ENCODE measurements around the gene TMEM167B. TPM values are rescaled to one million over a fixed set of nuclear protein-coding genes. Genes with fewer than 3 reads are reported as not detected.

The TMEM167B gene
- polyA plus RNA-seq, 1 donor (not counting 4 experiments of a cell fraction or from before 2014, with no cell fraction given), result 15.7 TPM

GRCh38 chr1:109109906-109110305 lies 19.3 kb downstream of the TMEM167B start:
- Histone ChIP-seq H2AFZ (ENCODE audit: control insufficient read depth, low read length) (no peak overlapping the region), H3K36me3 (ENCODE audit: control insufficient read depth in 2 of 2, extremely low read depth in 1 of 2, insufficient read depth in 2 of 2, low read length in 2 of 2) (no peaks in the 10 kb centered on the region), H3K9me1 (ENCODE audit: control insufficient read depth, extremely low read depth, insufficient read depth, low read length) (no peaks in the 10 kb centered on the region), H3K27ac (ENCODE audit: control insufficient read depth, insufficient read depth, low read length) (no peak overlapping the region), H3K4me1 (ENCODE audit: control insufficient read depth, extremely low read depth, insufficient read depth, low read length) (peaks cover 9% of the 10 kb centered on the region), H4K20me1 (ENCODE audit: control insufficient read depth, extremely low read depth, insufficient read depth, low read length) (no peaks in the 10 kb centered on the region), H3K9me3 (ENCODE audit: control insufficient read depth, low read depth, low read length) (no peaks in the 10 kb centered on the region), H3K79me2 (ENCODE audit: control insufficient read depth, insufficient read depth, low read length) (no peaks in the 10 kb centered on the region), H3K4me2 (ENCODE audit: control insufficient read depth, extremely low read depth, insufficient read depth, low read depth, low read length) (no peak overlapping the region), H3K4me3 (ENCODE audit: control insufficient read depth in 2 of 3, extremely low read depth in 1 of 3, insufficient read depth in 2 of 3, low read depth in 1 of 3, low read length in 3 of 3) (no peak overlapping the region), H3K27me3 (ENCODE audit: control insufficient read depth, extremely low read depth, insufficient read depth, low read length) (peaks cover 24% of the 10 kb centered on the region), H3K9ac (ENCODE audit: control insufficient read depth, extremely low read depth, insufficient read depth, low read length) (no peak overlapping the region)
- DNase-seq (ENCODE audit: low read depth, low spot score) (no peak), FAIRE-seq (no peak)
- TF ChIP-seq CTCF (optimal IDR thresholded peaks at IDR 0.05 in 1 of 3, IDR thresholded peaks at IDR 0.05 in 1 of 3, conservative IDR thresholded peaks at IDR 0.05 in 1 of 3; ENCODE audit: extremely low read depth in 1 of 3, insufficient read depth in 2 of 3, low read length in 3 of 3) (no peak), EZH2 (IDR thresholded peaks at IDR 0.05; ENCODE audit: low read length) (no peak)
- dilution Hi-C loops (cut with MboI; ENCODE audit: extremely low pct_ligation_motif_present, low sequenced_read_pairs), result no loop called here

GRCh38 chr1:109111386-109112055 lies 21.0 kb downstream of the TMEM167B start:
- TF ChIP-seq CTCF (optimal IDR thresholded peaks at IDR 0.05 in 1 of 3, IDR thresholded peaks at IDR 0.05 in 1 of 3, conservative IDR thresholded peaks at IDR 0.05 in 1 of 3; ENCODE audit: extremely low read depth in 1 of 3, insufficient read depth in 2 of 3, low read length in 3 of 3) (no peak), EZH2 (IDR thresholded peaks at IDR 0.05; ENCODE audit: low read length) (no peak)
- Histone ChIP-seq H4K20me1 (ENCODE audit: control insufficient read depth, extremely low read depth, insufficient read depth, low read length) (no peaks in the 10 kb centered on the region), H3K4me3 (ENCODE audit: control insufficient read depth in 2 of 3, extremely low read depth in 1 of 3, insufficient read depth in 2 of 3, low read depth in 1 of 3, low read length in 3 of 3) (no peak overlapping the region), H3K4me1 (ENCODE audit: control insufficient read depth, extremely low read depth, insufficient read depth, low read length) (peaks cover 9% of the 10 kb centered on the region), H3K27me3 (ENCODE audit: control insufficient read depth, extremely low read depth, insufficient read depth, low read length) (peaks cover 25% of the 10 kb centered on the region), H3K79me2 (ENCODE audit: control insufficient read depth, insufficient read depth, low read length) (no peaks in the 10 kb centered on the region), H3K9ac (ENCODE audit: control insufficient read depth, extremely low read depth, insufficient read depth, low read length) (no peak overlapping the region), H3K9me3 (ENCODE audit: control insufficient read depth, low read depth, low read length) (no peaks in the 10 kb centered on the region), H3K4me2 (ENCODE audit: control insufficient read depth, extremely low read depth, insufficient read depth, low read depth, low read length) (no peak overlapping the region), H3K9me1 (ENCODE audit: control insufficient read depth, extremely low read depth, insufficient read depth, low read length) (no peaks in the 10 kb centered on the region), H3K36me3 (ENCODE audit: control insufficient read depth in 2 of 2, extremely low read depth in 1 of 2, insufficient read depth in 2 of 2, low read length in 2 of 2) (no peaks in the 10 kb centered on the region), H3K27ac (ENCODE audit: control insufficient read depth, insufficient read depth, low read length) (no peak overlapping the region), H2AFZ (ENCODE audit: control insufficient read depth, low read length) (no peak overlapping the region)
- FAIRE-seq (no peak), DNase-seq (ENCODE audit: low read depth, low spot score) (no peak)
- dilution Hi-C loops (cut with MboI; ENCODE audit: extremely low pct_ligation_motif_present, low sequenced_read_pairs), result no loop called here

All from keratinocyte (primary cell).